ENCODE measurements around the gene SMIM22.

DNA sequence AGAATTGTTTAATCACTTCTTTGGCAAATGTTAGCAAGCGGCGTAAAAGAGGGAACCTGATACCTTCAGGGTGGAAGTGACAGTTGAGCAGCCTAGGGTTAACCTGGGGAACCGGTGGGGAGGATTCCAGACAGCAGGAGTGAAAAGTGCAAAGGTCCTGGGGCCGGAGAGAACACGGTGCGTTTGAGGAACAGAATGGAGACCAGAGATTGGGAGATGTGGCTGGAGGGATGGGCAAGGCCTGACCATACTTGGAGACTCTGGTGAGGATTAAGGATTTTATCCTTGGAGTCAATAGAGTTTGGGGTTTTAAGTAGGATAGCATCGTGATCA is 25.9 kb upstream of the SMIM22 start:
- TF ChIP-seq, protein P1, sequence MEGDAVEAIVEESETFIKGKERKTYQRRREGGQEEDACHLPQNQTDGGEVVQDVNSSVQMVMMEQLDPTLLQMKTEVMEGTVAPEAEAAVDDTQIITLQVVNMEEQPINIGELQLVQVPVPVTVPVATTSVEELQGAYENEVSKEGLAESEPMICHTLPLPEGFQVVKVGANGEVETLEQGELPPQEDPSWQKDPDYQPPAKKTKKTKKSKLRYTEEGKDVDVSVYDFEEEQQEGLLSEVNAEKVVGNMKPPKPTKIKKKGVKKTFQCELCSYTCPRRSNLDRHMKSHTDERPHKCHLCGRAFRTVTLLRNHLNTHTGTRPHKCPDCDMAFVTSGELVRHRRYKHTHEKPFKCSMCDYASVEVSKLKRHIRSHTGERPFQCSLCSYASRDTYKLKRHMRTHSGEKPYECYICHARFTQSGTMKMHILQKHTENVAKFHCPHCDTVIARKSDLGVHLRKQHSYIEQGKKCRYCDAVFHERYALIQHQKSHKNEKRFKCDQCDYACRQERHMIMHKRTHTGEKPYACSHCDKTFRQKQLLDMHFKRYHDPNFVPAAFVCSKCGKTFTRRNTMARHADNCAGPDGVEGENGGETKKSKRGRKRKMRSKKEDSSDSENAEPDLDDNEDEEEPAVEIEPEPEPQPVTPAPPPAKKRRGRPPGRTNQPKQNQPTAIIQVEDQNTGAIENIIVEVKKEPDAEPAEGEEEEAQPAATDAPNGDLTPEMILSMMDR (IDR thresholded peaks at IDR 0.05) = no peak
- TF ChIP-seq POLR2A (IDR thresholded peaks at IDR 0.05) = no peak
